GM13977 (cell line): ENCODE data around the gene AGBL4.
"Not testable (repeated sequence)": the region's sequence is repeated elsewhere in the genome, so short reads cannot be mapped to it uniquely, and the experiment has no call there.

Experiments used
- DNase-seq: peaks from one replicate; pipeline ENCODE4 v3.0.0; 2012; ENCODE audit warnings: low spot score
- in situ Hi-C: fragments of 300-500 bp; cut with MboI; formaldehyde crosslinking; loops from one replicate; pipeline ENCODE4 v1.12.0; 2022; ENCODE audit warnings: low sequenced_read_pairs, low pct_unique_long_range_greater_than_20kb, mixed read lengths, inconsistent platforms; ENCODE audit not compliant: unreplicated experiment
- TF ChIP-seq, protein P1 (sequence below): IDR thresholded peaks from 2 replicates; pipeline ENCODE4 v1.5.1; 2012; ENCODE audit warnings: mild to moderate bottlenecking, control low read depth; ENCODE audit not compliant: insufficient read depth; ENCODE audit errors: extremely low read depth, missing control alignments

Gene AGBL4

GRCh38 chr1:49333906-49334305 lies 689.8 kb downstream of the AGBL4 start:
- in situ Hi-C loops = no loop called here
- no peak for DNase-seq
- TF ChIP-seq, protein P1, sequence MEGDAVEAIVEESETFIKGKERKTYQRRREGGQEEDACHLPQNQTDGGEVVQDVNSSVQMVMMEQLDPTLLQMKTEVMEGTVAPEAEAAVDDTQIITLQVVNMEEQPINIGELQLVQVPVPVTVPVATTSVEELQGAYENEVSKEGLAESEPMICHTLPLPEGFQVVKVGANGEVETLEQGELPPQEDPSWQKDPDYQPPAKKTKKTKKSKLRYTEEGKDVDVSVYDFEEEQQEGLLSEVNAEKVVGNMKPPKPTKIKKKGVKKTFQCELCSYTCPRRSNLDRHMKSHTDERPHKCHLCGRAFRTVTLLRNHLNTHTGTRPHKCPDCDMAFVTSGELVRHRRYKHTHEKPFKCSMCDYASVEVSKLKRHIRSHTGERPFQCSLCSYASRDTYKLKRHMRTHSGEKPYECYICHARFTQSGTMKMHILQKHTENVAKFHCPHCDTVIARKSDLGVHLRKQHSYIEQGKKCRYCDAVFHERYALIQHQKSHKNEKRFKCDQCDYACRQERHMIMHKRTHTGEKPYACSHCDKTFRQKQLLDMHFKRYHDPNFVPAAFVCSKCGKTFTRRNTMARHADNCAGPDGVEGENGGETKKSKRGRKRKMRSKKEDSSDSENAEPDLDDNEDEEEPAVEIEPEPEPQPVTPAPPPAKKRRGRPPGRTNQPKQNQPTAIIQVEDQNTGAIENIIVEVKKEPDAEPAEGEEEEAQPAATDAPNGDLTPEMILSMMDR = no peak

GRCh38 chr1:49331066-49331852 lies 692.5 kb downstream of the AGBL4 start:
- in situ Hi-C loops = no loop called here
- no peak for DNase-seq
- TF ChIP-seq, protein P1 = no peak

GRCh38 chr1:49323925-49324540 lies 699.7 kb downstream of the AGBL4 start:
- DNase-seq = no peak
- in situ Hi-C loops = no loop called here
- TF ChIP-seq, protein P1 = no peak

DNA sequence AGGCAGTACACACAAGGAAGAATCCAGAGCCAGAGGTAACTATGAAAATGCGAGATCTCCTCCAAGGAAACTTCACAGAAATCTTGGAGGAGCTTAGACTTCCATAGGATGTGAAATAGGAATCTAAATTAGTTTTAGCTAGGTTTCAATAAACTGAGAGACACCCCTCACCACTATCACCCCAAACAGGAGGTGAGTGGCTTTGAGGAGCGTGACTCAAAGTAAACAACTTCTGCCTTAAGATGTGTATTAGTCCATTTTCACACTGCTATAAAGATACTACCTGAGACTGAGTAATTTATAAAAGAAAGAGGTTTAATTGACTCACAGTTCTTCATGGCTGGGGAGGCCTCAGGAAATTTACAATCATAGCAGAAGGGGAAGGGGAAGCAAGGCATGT lies 703.3 kb downstream of the AGBL4 start:
- in situ Hi-C loops, DNase-seq: not testable (repeated sequence)

- DNase-seq = no peak
- in situ Hi-C loops = no loop called here
- TF ChIP-seq, protein P1 = no peak
Observed at GRCh38 chr1:49319426-49319963, 704.3 kb downstream of the AGBL4 start.

GRCh38 chr1:49318218-49318617 lies 705.5 kb downstream of the AGBL4 start:
- in situ Hi-C loops = no loop called here
- TF ChIP-seq, protein P1 = no peak
- no peak for DNase-seq

GRCh38 chr1:49307457-49307856 lies 716.3 kb downstream of the AGBL4 start:
- in situ Hi-C loops = no loop called here
- TF ChIP-seq, protein P1 = no peak
- no peak for DNase-seq
